ENCODE measurements around the gene NPC1L1.

NPC1L1 gene

GRCh38 chr7:44490351-44491200, 50.6 kb downstream of the NPC1L1 start, which contains the start of gene NUDCD3:
Gene NUDCD3 (minus strand): TSS chr7:44490658. CDS start chr7:44490600, 58 bp downstream.
- FAIRE-seq (peak; percentile 53), DNase-seq (ENCODE audit: insufficient read length, low spot score) (peak; percentile 97)
- TF ChIP-seq POLR2A (IDR thresholded peaks at IDR 0.05; ENCODE audit: low read depth, low read length) = peak; percentile 88

DNA sequence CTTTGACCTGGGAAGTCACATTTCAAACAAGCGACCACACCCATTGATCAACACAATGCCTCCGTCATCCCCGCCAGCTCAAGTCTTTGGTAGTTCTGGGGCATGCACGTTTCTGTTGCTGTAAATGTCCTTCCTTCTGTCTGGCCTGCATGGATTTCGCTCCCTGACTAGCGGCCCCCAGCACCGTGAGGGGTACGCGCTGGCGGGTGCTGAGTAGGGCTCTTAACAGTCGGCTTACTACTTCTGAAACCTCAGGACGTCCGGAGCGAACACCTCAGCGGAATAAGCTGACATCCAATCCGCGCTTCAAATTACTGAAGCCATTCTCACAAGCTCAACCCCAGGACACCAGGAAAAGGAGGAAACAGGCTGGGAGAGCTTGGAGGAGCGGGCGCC, 51.2 kb downstream of the NPC1L1 start:
- peak; percentile 40 for DNase-seq (ENCODE audit: insufficient read length, low spot score)

DNA sequence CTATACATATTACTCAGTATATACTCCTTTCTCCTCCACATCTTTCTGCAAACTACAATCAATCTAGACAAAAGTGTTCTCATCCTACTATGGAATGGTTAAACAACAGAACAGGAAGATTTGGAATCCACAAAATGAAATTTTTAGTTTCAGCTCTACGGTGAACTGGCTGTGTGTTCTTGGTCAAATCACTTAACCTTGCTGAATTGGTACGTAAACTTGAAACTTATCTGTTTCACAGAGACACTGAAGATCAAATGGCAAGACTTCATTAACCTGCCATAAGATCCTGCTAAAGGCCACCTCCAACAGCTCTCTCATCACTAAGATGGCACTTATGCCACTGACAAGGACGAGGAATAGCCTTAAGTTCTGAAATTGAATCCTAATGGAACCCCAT, 52.2 kb downstream of the NPC1L1 start:
- DNase-seq (ENCODE audit: insufficient read length, low spot score) (no peak), FAIRE-seq (no peak)
- TF ChIP-seq POLR2A (IDR thresholded peaks at IDR 0.05; ENCODE audit: low read depth, low read length) = no peak

More for the DNA sequence above, 51.2 kb downstream of the NPC1L1 start:
- TF ChIP-seq POLR2A (IDR thresholded peaks at IDR 0.05; ENCODE audit: low read depth, low read length) = no peak
- no peak for FAIRE-seq

DNA sequence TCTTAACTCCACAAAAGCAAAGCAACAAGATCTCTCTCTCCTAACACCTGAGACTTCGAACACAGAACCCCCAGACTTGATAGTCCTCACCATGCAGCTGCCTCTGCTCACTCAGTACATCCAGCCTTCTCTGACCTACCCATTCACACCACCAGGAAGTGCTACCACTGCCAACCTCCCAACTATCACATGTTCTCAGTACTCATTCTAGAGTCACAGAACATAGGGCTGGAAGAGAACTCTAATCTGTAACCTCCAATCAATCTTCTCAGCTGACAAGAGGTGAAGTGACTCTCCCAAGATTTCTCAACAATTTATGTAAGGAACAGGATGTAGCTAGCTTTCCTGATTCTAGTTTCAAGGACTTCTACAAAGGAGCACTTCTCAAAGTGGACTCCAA, 54.4 kb downstream of the NPC1L1 start:
- FAIRE-seq = no peak
- no peak for TF ChIP-seq POLR2A (IDR thresholded peaks at IDR 0.05; ENCODE audit: low read depth, low read length)
- DNase-seq (ENCODE audit: insufficient read length, low spot score) = no peak

GRCh38 chr7:44486001-44486400, 55.1 kb downstream of the NPC1L1 start:
- FAIRE-seq (no peak), DNase-seq (ENCODE audit: insufficient read length, low spot score) (no peak)
- TF ChIP-seq POLR2A (IDR thresholded peaks at IDR 0.05; ENCODE audit: low read depth, low read length) = no peak

DNA sequence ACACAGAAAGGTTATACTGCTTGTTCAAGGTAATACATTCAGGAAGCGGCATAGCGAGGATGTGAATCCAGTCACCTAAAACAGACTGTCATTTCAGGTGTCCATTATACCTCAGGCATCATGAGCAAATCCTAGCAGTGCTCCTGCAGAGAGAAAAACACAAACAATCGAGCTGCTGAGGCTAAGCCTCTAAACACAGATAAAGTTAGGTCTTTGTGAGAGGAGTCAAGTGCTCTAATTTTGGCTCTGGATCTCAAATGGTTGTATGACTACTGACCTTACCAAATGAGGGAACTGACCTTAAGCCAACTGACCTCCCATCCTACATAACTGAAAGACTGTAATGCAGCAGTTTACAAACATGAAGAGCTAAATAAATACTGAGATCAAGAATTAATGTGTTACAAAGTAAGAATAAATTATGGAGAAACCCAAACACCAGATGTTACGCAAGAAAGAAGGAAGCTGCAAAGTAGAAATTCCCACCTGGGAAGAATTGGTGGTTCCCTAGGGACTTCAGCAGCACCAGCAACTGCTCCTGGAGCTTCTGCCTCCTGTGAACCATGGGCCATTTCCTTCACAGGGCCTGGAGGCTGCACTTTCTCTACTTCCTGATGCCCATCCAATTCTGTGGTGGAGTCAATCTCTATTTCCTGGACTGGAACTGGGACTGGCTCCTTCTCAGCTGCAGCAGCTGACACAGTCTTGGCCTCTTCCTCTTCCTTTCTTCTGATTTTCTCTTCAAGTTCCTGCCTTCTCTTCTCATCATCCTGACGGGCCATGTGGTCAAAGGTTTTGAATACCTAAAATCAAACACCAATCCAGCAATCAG, 56.4 kb downstream of the NPC1L1 start:
- DNase-seq (ENCODE audit: insufficient read length, low spot score) = no peak
- no peak for TF ChIP-seq POLR2A (IDR thresholded peaks at IDR 0.05; ENCODE audit: low read depth, low read length)
- FAIRE-seq = no peak

DNA sequence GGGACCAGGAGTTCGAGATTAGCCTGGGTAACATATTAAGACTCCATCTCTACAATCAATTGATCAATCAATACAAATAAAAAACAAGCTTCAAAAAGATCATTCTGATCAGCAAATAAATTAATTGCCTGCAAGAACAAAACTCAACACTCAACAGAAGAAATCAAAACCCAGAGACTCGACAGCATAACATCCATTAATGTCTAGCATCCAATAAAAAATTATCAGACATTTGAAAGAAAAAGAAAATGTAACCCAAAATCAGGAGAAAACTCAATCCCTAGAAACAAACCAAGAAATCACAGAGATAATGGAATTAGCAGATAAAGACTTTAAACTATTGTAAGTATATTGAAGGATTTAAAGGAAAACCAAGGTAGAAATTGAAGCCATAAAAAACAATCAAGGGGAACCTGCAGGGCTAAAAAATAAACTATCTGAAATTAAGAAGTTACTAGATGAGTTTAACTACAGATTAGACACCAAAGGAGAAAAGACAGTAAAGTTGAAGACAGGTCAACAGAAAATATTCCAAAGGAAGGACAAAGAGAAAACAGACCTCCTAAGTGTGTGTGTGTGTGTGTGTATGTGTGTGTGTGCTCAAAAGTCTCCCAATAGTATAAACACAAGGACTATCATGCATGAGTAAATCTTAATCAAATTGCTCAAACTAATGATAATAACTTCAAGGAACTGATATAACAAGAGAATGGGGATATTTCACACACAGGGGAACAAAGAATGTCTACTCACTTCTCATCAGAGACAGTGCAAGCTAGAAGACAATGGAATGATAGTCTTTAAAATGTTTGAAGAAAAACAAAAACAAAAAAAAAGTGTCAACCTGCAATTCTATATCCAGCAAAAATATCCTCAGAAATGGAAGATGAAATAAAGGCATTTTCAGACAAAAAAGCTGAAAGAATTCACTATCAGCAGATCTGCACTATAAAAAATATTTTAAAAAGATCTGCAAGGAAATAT, 58.3 kb downstream of the NPC1L1 start:
- no peak for DNase-seq (ENCODE audit: insufficient read length, low spot score)
- no peak for FAIRE-seq
- TF ChIP-seq POLR2A (IDR thresholded peaks at IDR 0.05; ENCODE audit: low read depth, low read length) = no peak

DNA sequence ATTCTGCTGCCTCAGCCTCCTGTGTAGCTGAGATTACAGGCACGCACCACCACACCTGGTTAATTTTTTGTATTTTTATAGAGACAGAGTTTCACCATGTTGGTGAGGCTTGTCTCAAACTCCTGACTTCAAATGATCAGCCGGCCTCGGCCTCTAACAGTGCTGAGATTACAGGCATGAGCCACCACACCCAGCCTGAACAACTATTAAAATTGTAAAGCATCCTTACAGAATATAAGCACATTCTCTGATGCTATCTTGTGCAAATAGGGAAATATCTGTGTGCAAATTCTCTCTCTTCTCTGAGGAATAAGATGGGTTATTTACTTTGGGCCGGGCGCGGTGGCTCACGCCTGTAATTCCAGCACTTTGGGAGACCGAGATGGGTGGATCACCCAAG, 63.2 kb downstream of the NPC1L1 start:
- FAIRE-seq (no peak), DNase-seq (ENCODE audit: insufficient read length, low spot score) (no peak)
- no peak for TF ChIP-seq POLR2A (IDR thresholded peaks at IDR 0.05; ENCODE audit: low read depth, low read length)

GRCh38 chr7:44477063-44477830, 63.9 kb downstream of the NPC1L1 start:
- DNase-seq (ENCODE audit: insufficient read length, low spot score) (peak; percentile 82), FAIRE-seq (peak; percentile 97)
- TF ChIP-seq POLR2A (IDR thresholded peaks at IDR 0.05; ENCODE audit: low read depth, low read length) = no peak

DNA sequence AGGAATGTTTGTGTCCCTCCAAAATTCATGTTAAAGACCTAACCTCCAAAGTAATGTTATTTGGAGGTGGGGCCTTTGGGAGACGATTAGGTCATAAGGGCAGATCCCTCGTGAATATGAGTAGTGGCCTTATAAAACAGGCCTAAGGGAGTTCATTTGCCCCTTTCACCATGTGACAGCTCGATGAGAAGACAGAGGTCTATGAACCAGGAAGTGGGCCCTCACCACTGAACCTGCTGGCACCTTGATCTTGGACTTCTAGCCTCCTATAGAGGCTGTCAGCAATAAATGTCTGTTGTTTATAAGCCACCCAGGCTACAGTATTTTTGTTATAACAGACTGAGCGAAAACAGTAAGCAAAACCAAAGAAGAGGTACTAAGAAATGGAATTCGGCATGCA, 64.8 kb downstream of the NPC1L1 start:
- FAIRE-seq = no peak
- TF ChIP-seq POLR2A (IDR thresholded peaks at IDR 0.05; ENCODE audit: low read depth, low read length) = no peak
- DNase-seq (ENCODE audit: insufficient read length, low spot score) = no peak

DNA sequence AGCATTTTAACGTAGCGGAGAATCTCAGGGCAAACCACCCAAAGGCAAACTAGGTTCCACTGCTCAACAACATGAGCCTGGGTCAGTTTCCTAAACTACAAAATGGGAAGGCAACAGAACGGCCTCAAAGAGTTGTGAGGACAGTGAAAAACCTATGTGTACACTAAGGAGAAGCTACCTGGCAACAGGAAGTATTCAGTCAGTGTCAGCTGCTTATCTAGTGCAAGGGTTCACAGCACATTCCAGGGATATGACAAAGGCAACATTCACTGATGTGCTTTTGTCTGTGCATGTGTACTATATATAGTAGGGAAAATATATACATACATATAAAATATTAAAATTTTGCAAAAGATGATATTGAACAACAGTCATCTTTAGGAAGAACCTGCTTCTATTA, 67.8 kb downstream of the NPC1L1 start:
- no peak for FAIRE-seq
- no peak for TF ChIP-seq POLR2A (IDR thresholded peaks at IDR 0.05; ENCODE audit: low read depth, low read length)
- DNase-seq (ENCODE audit: insufficient read length, low spot score) = peak; percentile 28

DNA sequence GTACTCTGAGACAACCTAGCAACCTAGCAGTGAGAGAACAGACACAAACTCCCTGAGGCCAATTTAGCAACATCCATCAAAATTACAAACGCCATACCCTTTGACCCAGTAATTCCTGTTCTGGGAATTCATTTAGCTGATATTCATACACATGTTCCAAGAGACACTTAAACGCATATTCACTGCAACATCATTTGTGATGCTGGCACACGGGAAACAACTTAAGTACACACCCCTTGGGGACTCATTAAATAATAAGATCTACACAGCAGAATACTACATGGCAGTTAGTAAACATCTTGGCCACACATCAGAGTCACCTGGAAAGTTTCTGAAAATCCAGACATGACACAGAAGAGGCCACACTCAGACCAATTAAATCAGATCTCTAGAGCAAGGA, 68.3 kb downstream of the NPC1L1 start:
- FAIRE-seq (no peak), DNase-seq (ENCODE audit: insufficient read length, low spot score) (no peak)
- TF ChIP-seq POLR2A (IDR thresholded peaks at IDR 0.05; ENCODE audit: low read depth, low read length) = no peak

DNA sequence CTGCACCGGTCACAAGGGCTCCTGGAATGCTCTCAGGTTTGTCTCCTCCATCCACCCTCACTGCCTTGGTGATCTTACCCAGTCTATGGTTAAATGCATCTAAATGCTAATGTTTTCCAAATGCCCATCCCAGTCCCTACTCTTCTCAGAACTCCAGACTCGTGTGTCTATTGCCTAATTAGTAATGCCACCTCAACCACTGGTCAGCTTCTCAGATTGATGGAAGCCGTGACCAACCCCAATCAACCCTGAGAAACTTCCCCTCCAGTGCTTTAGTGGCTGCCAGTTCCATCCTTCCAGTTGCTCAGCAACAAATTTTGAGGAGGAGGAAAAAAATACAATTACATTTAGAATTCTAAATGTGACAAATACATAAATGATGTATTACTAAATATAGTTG, 69.3 kb downstream of the NPC1L1 start:
- TF ChIP-seq POLR2A (IDR thresholded peaks at IDR 0.05; ENCODE audit: low read depth, low read length) = no peak
- no peak for FAIRE-seq

More for the DNA sequence above, 69.3 kb downstream of the NPC1L1 start:
- DNase-seq (ENCODE audit: insufficient read length, low spot score) = no peak
